AG10803 (cell line): ENCODE data around the gene RRAD.

ENCODE experiments used
- DNase-seq: peaks from one replicate; pipeline ENCODE4 v3.0.0; 2010; ENCODE audit warnings: low read depth
- H3K4me3 ChIP-seq: 2 replicates; pipeline ENCODE4 v1.5.1; 2011; ENCODE audit warnings: mild to moderate bottlenecking, low read length, control low read depth
- CTCF ChIP-seq: conservative IDR thresholded peaks from 2 replicates; pipeline ENCODE4 v1.5.1; 2011; ENCODE audit warnings: mild to moderate bottlenecking, low read length, control low read depth, inconsistent platforms

The RRAD gene

GRCh38 chr16:66954097-66954659 lies 28.8 kb upstream of the RRAD start:
- H3K4me3 ChIP-seq = no peak overlapping the region
- peak; percentile 72 for DNase-seq
- TF ChIP-seq CTCF = peak; percentile 94

- no peak for TF ChIP-seq CTCF
- no peak for DNase-seq
- H3K4me3 ChIP-seq = no peak overlapping the region
Observed at GRCh38 chr16:66953462-66954096, 28.2 kb upstream of the RRAD start.

- DNase-seq = no peak
- no peak for TF ChIP-seq CTCF
- no peak overlapping the region for H3K4me3 ChIP-seq
Observed at GRCh38 chr16:66952430-66953110, 27.2 kb upstream of the RRAD start.

GRCh38 chr16:66950971-66951790 lies 25.8 kb upstream of the RRAD start:
- no peak overlapping the region for H3K4me3 ChIP-seq
- TF ChIP-seq CTCF = no peak
- no peak for DNase-seq

GRCh38 chr16:66950437-66950836 lies 25.1 kb upstream of the RRAD start:
- DNase-seq = no peak
- H3K4me3 ChIP-seq = no peak overlapping the region
- TF ChIP-seq CTCF = no peak

- DNase-seq = no peak
- TF ChIP-seq CTCF = no peak
- H3K4me3 ChIP-seq = no peak overlapping the region
Observed at GRCh38 chr16:66949472-66949871, 24.1 kb upstream of the RRAD start.
